Fibroblast of lung (primary cell): ENCODE results near the gene TM4SF1. TPM values are rescaled to one million over a fixed set of nuclear protein-coding genes. Genes with fewer than 3 reads are reported as not detected.

Source experiments
- DNase-seq, 2 donors: peaks; one replicate each; pipeline versions ENCODE4 v3.0.0 to v3.0.0-alpha.2; 2010; ENCODE audit warnings: low read depth in 2 of 2
- H2AFZ ChIP-seq: 2 replicates; pipeline ENCODE4 v1.5.1; 2012; ENCODE audit warnings: low read length, control low read depth, inconsistent platforms
- H3K27ac ChIP-seq: 2 replicates; pipeline ENCODE4 v1.5.1; 2011; ENCODE audit warnings: low read length, control low read depth; ENCODE audit not compliant: insufficient read depth
- H3K27me3 ChIP-seq: 2 replicates; pipeline ENCODE4 v1.5.1; 2011; ENCODE audit warnings: mild to moderate bottlenecking, low read length; ENCODE audit not compliant: control insufficient read depth, insufficient read depth
- H3K36me3 ChIP-seq: 2 replicates; pipeline ENCODE4 v1.5.1; 2011; ENCODE audit warnings: low read length; ENCODE audit not compliant: control insufficient read depth, insufficient read depth
- H3K4me1 ChIP-seq: 2 replicates; pipeline ENCODE4 v1.5.1; 2011; ENCODE audit warnings: low read length; ENCODE audit not compliant: control insufficient read depth, insufficient read depth; ENCODE audit errors: extremely low read depth
- H3K4me2 ChIP-seq: 2 replicates; pipeline ENCODE4 v1.5.1; 2011; ENCODE audit warnings: low read length, control low read depth; ENCODE audit not compliant: insufficient read depth; ENCODE audit errors: extremely low read depth
- H3K4me3 ChIP-seq, 4 experiments: fragments of 200-600 bp in 1 of 4; sonication (generic) in 1 of 4; replicated peaks in 1 of 4; 2 replicates each; pipeline ENCODE4 v1.5.1; 2011 to 2016; ENCODE audit warnings: low read length in 4 of 4, low read depth in 3 of 4, mild to moderate bottlenecking in 3 of 4, control low read depth in 2 of 4, inconsistent platforms in 1 of 4, mixed read lengths in 1 of 4; ENCODE audit not compliant: insufficient read depth in 1 of 4; ENCODE audit errors: control extremely low read depth in 1 of 4
- H3K79me2 ChIP-seq: 2 replicates; pipeline ENCODE4 v1.5.1; 2012; ENCODE audit warnings: mild to moderate bottlenecking, low read length, inconsistent platforms; ENCODE audit not compliant: control insufficient read depth, insufficient read depth
- H3K9ac ChIP-seq: 2 replicates; pipeline ENCODE4 v1.5.1; 2011; ENCODE audit warnings: mild to moderate bottlenecking, low read length, control low read depth; ENCODE audit not compliant: insufficient read depth
- H3K9me3 ChIP-seq: 2 replicates; pipeline ENCODE4 v1.5.1; 2012; ENCODE audit warnings: low read depth, low read length; ENCODE audit not compliant: control insufficient read depth, insufficient read depth
- H4K20me1 ChIP-seq: 2 replicates; pipeline ENCODE4 v1.5.1; 2011; ENCODE audit warnings: low read length; ENCODE audit not compliant: control insufficient read depth, insufficient read depth; ENCODE audit errors: extremely low read depth
- CTCF ChIP-seq, 2 donors: IDR thresholded peaks in 1 of 2; conservative IDR thresholded peaks in 1 of 2; 1 replicate in 1 of 2; 2 replicates in 1 of 2; pipeline ENCODE4 v1.5.1; 2011 to 2012; ENCODE audit warnings: low read length in 2 of 2, control low read depth in 1 of 2, inconsistent platforms in 1 of 2, low read depth in 1 of 2, mild to moderate bottlenecking in 1 of 2
- EZH2 ChIP-seq: IDR thresholded peaks from 2 replicates; pipeline ENCODE4 v1.5.1; 2012; ENCODE audit warnings: low read length, control low read depth, mild to moderate bottlenecking; ENCODE audit errors: missing control alignments
- polyA plus RNA-seq, 2 donors: library from polyadenylated mRNA; depleted of rRNA in 1 of 2; stranded (reverse) in 1 of 2; unstranded in 1 of 2; fragments of >200 nt; gene quantifications; 2 replicates each; pipeline ENCODE4 v1.2.1, GENCODE V29; 2011 to 2012; ENCODE audit warnings: missing spikeins in 1 of 2
- total RNA-seq: library from RNA; depleted of rRNA; stranded (reverse); fragments of >200 nt; gene quantifications from 2 replicates; pipeline ENCODE4 v1.2.1, GENCODE V29; 2014

Gene TM4SF1
- total and polyA plus RNA-seq, 2 donors (not counting 1 experiment from before 2014, with no cell fraction given) = 353 to 423 TPM

- Histone ChIP-seq H3K4me2 (no peak overlapping the region), H3K27ac (peak overlapping the region; percentile 91), H3K9me3 (no peaks in the 10 kb centered on the region), H3K4me3 (no peak overlapping the region), H3K4me1 (peaks cover 38% of the 10 kb centered on the region), H3K36me3 (no peaks in the 10 kb centered on the region), H3K27me3 (no peaks in the 10 kb centered on the region), H4K20me1 (no peaks in the 10 kb centered on the region), H3K79me2 (no peaks in the 10 kb centered on the region), H2AFZ (no peak overlapping the region), H3K9ac (no peak overlapping the region)
- no peak for TF ChIP-seq CTCF (conservative IDR thresholded peaks at IDR 0.05 in 1 of 2, IDR thresholded peaks at IDR 0.05 in 1 of 2; ENCODE audit: low read depth in 1 of 2, low read length in 2 of 2)
- peak; percentile 47 to 98 for DNase-seq
These were observed 7.5 kb upstream of the TM4SF1 start for GRCh38 chr3:149384911-149385321.

GRCh38 chr3:149384167-149384566, 6.7 kb upstream of the TM4SF1 start:
- Histone ChIP-seq H3K4me1 (peaks cover 38% of the 10 kb centered on the region), H3K36me3 (no peaks in the 10 kb centered on the region), H3K27ac (no peak overlapping the region), H3K4me3 (no peak overlapping the region), H3K27me3 (no peaks in the 10 kb centered on the region), H3K79me2 (no peaks in the 10 kb centered on the region), H3K9me3 (no peaks in the 10 kb centered on the region), H2AFZ (no peak overlapping the region), H3K4me2 (no peak overlapping the region), H3K9ac (no peak overlapping the region), H4K20me1 (no peaks in the 10 kb centered on the region)
- DNase-seq = no peak
- no peak for TF ChIP-seq CTCF (conservative IDR thresholded peaks at IDR 0.05 in 1 of 2, IDR thresholded peaks at IDR 0.05 in 1 of 2; ENCODE audit: low read depth in 1 of 2, low read length in 2 of 2)
- TF ChIP-seq EZH2 = no peak

DNA sequence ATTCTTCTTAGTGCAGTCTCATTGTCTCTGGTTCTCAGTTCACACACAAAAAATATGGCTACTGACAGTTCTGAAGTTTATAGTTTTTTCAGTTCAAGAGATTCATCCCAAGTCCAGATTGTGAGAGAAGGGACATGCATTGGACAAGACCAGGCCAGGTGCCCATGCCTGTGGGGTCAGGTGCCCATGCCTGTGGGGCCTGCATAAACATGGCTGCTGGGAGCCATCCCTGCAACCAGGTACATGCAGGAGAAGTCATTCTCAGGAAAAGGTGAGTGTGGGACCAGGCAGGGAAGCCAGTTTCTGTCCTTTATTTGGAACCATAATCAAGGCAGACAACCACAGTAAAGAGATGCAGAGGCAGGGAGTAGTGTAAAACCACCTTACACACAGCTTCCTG, 6.3 kb upstream of the TM4SF1 start:
- H3K9me3 ChIP-seq = no peaks in the 10 kb centered on the region
- TF ChIP-seq EZH2 = no peak
- TF ChIP-seq CTCF (conservative IDR thresholded peaks at IDR 0.05 in 1 of 2, IDR thresholded peaks at IDR 0.05 in 1 of 2; ENCODE audit: low read depth in 1 of 2, low read length in 2 of 2) = no peak
- H3K36me3 ChIP-seq = no peaks in the 10 kb centered on the region
- no peaks in the 10 kb centered on the region for H4K20me1 ChIP-seq
- H3K27ac ChIP-seq = no peak overlapping the region
- no peak overlapping the region for H2AFZ ChIP-seq
- no peak overlapping the region for H3K4me2 ChIP-seq
- no peak overlapping the region for H3K9ac ChIP-seq
- no peaks in the 10 kb centered on the region for H3K79me2 ChIP-seq
- peaks cover 39% of the 10 kb centered on the region for H3K4me1 ChIP-seq
- no peak for DNase-seq
- H3K4me3 ChIP-seq = no peak overlapping the region
- H3K27me3 ChIP-seq = no peaks in the 10 kb centered on the region
